ENCODE results near the gene APOL4. TPM values are rescaled to one million over a fixed set of nuclear protein-coding genes. Genes with fewer than 3 reads are reported as not detected.

Gene APOL4
- total and polyA plus RNA-seq, 2 donors (not counting 1 experiment from before 2014, with no cell fraction given), result 0.03 TPM; not detected in 1

DNA sequence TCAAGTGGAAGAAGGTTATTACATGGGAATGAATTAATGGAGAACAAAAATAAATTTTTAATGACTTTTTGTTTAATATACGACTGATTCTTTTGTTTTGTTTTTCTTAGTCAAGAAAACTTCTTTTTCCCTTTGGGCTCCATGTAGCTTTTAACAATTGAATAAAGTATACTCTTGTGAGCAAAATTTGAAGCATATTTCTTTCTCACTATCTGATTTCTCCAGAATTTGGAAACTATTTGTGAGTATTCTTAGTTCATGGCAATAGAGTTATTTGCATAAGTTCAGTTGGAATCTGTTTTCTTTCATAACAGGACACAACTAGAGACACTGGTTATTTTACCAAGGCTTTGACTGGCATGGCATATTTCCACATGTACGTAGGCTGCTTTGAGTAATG, 47.6 kb upstream of the APOL4 start:
- intact Hi-C loops (cut with micrococcal nuclease), result no loop called here
- DNase-seq, result no peak
- Mint-ChIP-seq H3K4me3 (no peak overlapping the region), H3K27ac (no peak overlapping the region), H3K27me3 (peaks cover 3% of the 10 kb centered on the region), H3K4me1 (peaks cover 23% of the 10 kb centered on the region), H3K9me3 (ENCODE audit: insufficient read depth) (peaks cover 3% of the 10 kb centered on the region)
- no peak for TF ChIP-seq EZH2 (IDR thresholded peaks at IDR 0.05; ENCODE audit: borderline replicate concordance, insufficient read depth, low read depth, low read length, poor library complexity, severe bottlenecking)
- TF ChIP-seq, protein P1, sequence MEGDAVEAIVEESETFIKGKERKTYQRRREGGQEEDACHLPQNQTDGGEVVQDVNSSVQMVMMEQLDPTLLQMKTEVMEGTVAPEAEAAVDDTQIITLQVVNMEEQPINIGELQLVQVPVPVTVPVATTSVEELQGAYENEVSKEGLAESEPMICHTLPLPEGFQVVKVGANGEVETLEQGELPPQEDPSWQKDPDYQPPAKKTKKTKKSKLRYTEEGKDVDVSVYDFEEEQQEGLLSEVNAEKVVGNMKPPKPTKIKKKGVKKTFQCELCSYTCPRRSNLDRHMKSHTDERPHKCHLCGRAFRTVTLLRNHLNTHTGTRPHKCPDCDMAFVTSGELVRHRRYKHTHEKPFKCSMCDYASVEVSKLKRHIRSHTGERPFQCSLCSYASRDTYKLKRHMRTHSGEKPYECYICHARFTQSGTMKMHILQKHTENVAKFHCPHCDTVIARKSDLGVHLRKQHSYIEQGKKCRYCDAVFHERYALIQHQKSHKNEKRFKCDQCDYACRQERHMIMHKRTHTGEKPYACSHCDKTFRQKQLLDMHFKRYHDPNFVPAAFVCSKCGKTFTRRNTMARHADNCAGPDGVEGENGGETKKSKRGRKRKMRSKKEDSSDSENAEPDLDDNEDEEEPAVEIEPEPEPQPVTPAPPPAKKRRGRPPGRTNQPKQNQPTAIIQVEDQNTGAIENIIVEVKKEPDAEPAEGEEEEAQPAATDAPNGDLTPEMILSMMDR (IDR thresholded peaks at IDR 0.05), result no peak
- H3K36me3 ChIP-seq (replicated peaks in 1 of 2; ENCODE audit: control extremely low read depth in 1 of 2, control insufficient read depth in 1 of 2, extremely low read depth in 1 of 2, insufficient read depth in 2 of 2, low read length in 1 of 2), result no peaks in the 10 kb centered on the region
- WGBS (ENCODE audit: insufficient coverage), result no CpG with 5 or more reads among the region's 2 CpGs
- ChIA-PET POLR2A (no interaction called here), CTCF (interaction anchor here (1.3 kb wide), 1 partner anchor 10 kb away, joined by 6 read pairs; the partner anchor contains the start of gene APOL2)
- H4K20me1 ChIP-seq (ENCODE audit: control insufficient read depth, insufficient read depth, low read length, poor library complexity, severe bottlenecking), result no peaks in the 10 kb centered on the region
- H3K4me1 ChIP-seq (ENCODE audit: control insufficient read depth in 2 of 2, insufficient read depth in 2 of 2, low read length in 2 of 2), result peaks cover 11 to 16% of the 10 kb centered on the region in 2 donors
- H3K27ac ChIP-seq (ENCODE audit: low read length in 2 of 2), result no peak overlapping the region
- H3K4me3 ChIP-seq (ENCODE audit: control extremely low read depth in 1 of 5, extremely low read depth in 1 of 5, insufficient read depth in 1 of 5, low read depth in 2 of 5, low read length in 4 of 5), result no peak overlapping the region
- H3K4me2 ChIP-seq (replicated peaks; ENCODE audit: low read depth, low read length, poor library complexity, severe bottlenecking), result no peak overlapping the region
- H3K27me3 ChIP-seq (replicated peaks in 1 of 4; ENCODE audit: control extremely low read depth in 1 of 4, control insufficient read depth in 3 of 4, insufficient read depth in 4 of 4, low read length in 3 of 4), result no peaks in the 10 kb centered on the region
- H3K9ac ChIP-seq (ENCODE audit: low read length), result no peak overlapping the region
- no peak for ATAC-seq (ENCODE audit: low read depth)
- peaks cover 0 to 8% (median 0%) of the 10 kb centered on the region in 3 donors for H3K9me3 ChIP-seq (ENCODE audit: control extremely low read depth in 1 of 3, control insufficient read depth in 2 of 3, insufficient read depth in 1 of 3, low read length in 2 of 3)
- no peak overlapping the region for H2AFZ ChIP-seq (ENCODE audit: insufficient read depth, low read depth, low read length, poor library complexity, severe bottlenecking)
- H3K79me2 ChIP-seq (ENCODE audit: control insufficient read depth, insufficient read depth, low read length), result peaks cover 13% of the 10 kb centered on the region

DNA sequence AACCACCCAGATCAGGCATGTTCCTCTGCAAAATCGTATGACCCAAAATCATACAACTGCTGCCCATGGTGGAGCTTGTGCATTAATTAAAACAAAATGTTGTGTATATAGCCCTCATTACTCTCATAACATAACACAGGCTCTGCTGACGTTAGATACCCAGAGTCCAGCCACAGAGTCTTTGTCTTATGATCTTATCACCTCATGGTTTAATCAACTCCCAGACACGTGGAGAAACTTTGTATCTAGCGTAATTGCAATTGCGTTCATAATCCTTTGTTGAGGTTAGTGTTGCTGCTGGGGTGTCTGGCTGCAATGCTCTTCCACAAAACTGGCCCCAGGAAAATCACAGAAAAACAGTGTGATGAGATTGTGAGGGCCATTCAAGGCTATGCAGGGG, 46.3 kb upstream of the APOL4 start:
- Mint-ChIP-seq H3K4me3 (no peak overlapping the region), H3K27ac (no peak overlapping the region), H3K4me1 (peaks cover 11% of the 10 kb centered on the region), H3K9me3 (ENCODE audit: insufficient read depth) (peaks cover 3% of the 10 kb centered on the region), H3K27me3 (peaks cover 3% of the 10 kb centered on the region)
- ATAC-seq (ENCODE audit: low read depth) (no peak), DNase-seq (no peak)
- Histone ChIP-seq H3K27ac (ENCODE audit: low read length in 2 of 2) (no peak overlapping the region), H3K4me2 (replicated peaks; ENCODE audit: low read depth, low read length, poor library complexity, severe bottlenecking) (no peak overlapping the region), H3K4me1 (ENCODE audit: control insufficient read depth in 2 of 2, insufficient read depth in 2 of 2, low read length in 2 of 2) (peaks cover 4 to 5% of the 10 kb centered on the region in 2 donors), H3K9me3 (ENCODE audit: control extremely low read depth in 1 of 3, control insufficient read depth in 2 of 3, insufficient read depth in 1 of 3, low read length in 2 of 3) (peaks cover 0 to 8% (median 3%) of the 10 kb centered on the region in 3 donors), H3K36me3 (replicated peaks in 1 of 2; ENCODE audit: control extremely low read depth in 1 of 2, control insufficient read depth in 1 of 2, extremely low read depth in 1 of 2, insufficient read depth in 2 of 2, low read length in 1 of 2) (no peaks in the 10 kb centered on the region), H2AFZ (ENCODE audit: insufficient read depth, low read depth, low read length, poor library complexity, severe bottlenecking) (no peak overlapping the region), H3K4me3 (ENCODE audit: control extremely low read depth in 1 of 5, extremely low read depth in 1 of 5, insufficient read depth in 1 of 5, low read depth in 2 of 5, low read length in 4 of 5) (no peak overlapping the region), H3K9ac (ENCODE audit: low read length) (no peak overlapping the region), H4K20me1 (ENCODE audit: control insufficient read depth, insufficient read depth, low read length, poor library complexity, severe bottlenecking) (no peaks in the 10 kb centered on the region), H3K27me3 (replicated peaks in 1 of 4; ENCODE audit: control extremely low read depth in 1 of 4, control insufficient read depth in 3 of 4, insufficient read depth in 4 of 4, low read length in 3 of 4) (no peaks in the 10 kb centered on the region), H3K79me2 (ENCODE audit: control insufficient read depth, insufficient read depth, low read length) (peaks cover 4% of the 10 kb centered on the region)
- WGBS (ENCODE audit: insufficient coverage), result 100% methylated on average over 2 of the region's 5 CpGs
- CTCF ChIA-PET, result interaction anchor here (1.3 kb wide), 1 partner anchor 9 kb away, joined by 6 read pairs; the partner anchor contains the start of gene APOL2
- POLR2A ChIA-PET, result no interaction called here
- intact Hi-C loops (cut with micrococcal nuclease), result no loop called here
- TF ChIP-seq EZH2 (IDR thresholded peaks at IDR 0.05; ENCODE audit: borderline replicate concordance, insufficient read depth, low read depth, low read length, poor library complexity, severe bottlenecking), result no peak
- TF ChIP-seq, protein P1 (IDR thresholded peaks at IDR 0.05), result no peak
